Neural cell (in vitro differentiated cells): ENCODE data around the gene GLT6D1. TPM values are rescaled to one million over a fixed set of nuclear protein-coding genes. Genes with fewer than 3 reads are reported as not detected.

Experiments
- H2AFZ ChIP-seq: fragments of 200-600, 300-800 bp; sonication (generic), shearing (Covaris generic); 2 replicates; pipeline ENCODE4 v1.6.0; 2014; ENCODE audit warnings: low read depth, mild to moderate bottlenecking, antibody characterized with exemption, low read length, moderate library complexity
- H3F3A ChIP-seq: fragments of 200-600 bp; shearing (Covaris generic); 2 replicates; pipeline ENCODE4 v1.6.1; 2016; ENCODE audit warnings: mild to moderate bottlenecking, moderate library complexity, mixed read lengths, antibody characterized with exemption, low read length; ENCODE audit not compliant: insufficient read depth, poor library complexity, severe bottlenecking
- H3K27ac ChIP-seq: fragments of 200-600, 300-800 bp; sonication (generic), shearing (Covaris generic); 2 replicates; pipeline ENCODE4 v1.5.1; 2014; ENCODE audit warnings: mild to moderate bottlenecking, low read length, moderate library complexity
- H3K27me3 ChIP-seq: fragments of 300-800, 200-600 bp; sonication (generic), shearing (Covaris generic); 2 replicates; pipeline ENCODE4 v1.6.0; 2014; ENCODE audit warnings: mild to moderate bottlenecking, low read depth, low read length, moderate library complexity; ENCODE audit not compliant: insufficient read depth
- H3K36me3 ChIP-seq: fragments of 300-800, 200-600 bp; sonication (generic), shearing (Covaris generic); 2 replicates; pipeline ENCODE4 v1.5.1; 2014; ENCODE audit warnings: mild to moderate bottlenecking, antibody characterized with exemption, low read length, moderate library complexity; ENCODE audit not compliant: insufficient read depth
- H3K4me2 ChIP-seq: fragments of 300-800, 200-600 bp; sonication (generic), shearing (Covaris generic); 2 replicates; pipeline ENCODE4 v1.6.0; 2014; ENCODE audit warnings: mild to moderate bottlenecking, low read length
- H3K4me3 ChIP-seq: fragments of 300-800, 200-600 bp; sonication (generic), shearing (Covaris generic); 2 replicates; pipeline ENCODE4 v1.5.1; 2014; ENCODE audit warnings: mild to moderate bottlenecking, low read length, moderate library complexity
- H3K79me2 ChIP-seq: fragments of 200-600 bp; shearing (Covaris generic); replicated peaks from 2 replicates; pipeline ENCODE4 v1.6.0; 2014; ENCODE audit warnings: mild to moderate bottlenecking, low read length, moderate library complexity; ENCODE audit not compliant: insufficient read depth
- H3K9ac ChIP-seq: fragments of 300-800, 200-600 bp; sonication (generic), shearing (Covaris generic); 2 replicates; pipeline ENCODE4 v1.6.1; 2016; ENCODE audit warnings: mild to moderate bottlenecking, low read length, mixed read lengths
- H3K9me2 ChIP-seq: fragments of 200-600 bp; shearing (Covaris generic); 2 replicates; pipeline ENCODE4 v1.6.1; 2016; ENCODE audit warnings: mild to moderate bottlenecking, low read length, mixed read lengths; ENCODE audit not compliant: insufficient read depth
- H3K9me3 ChIP-seq: fragments of 200-600, 300-800 bp; sonication (generic), shearing (Covaris generic); 2 replicates; pipeline ENCODE4 v1.6.1; 2016; ENCODE audit warnings: mild to moderate bottlenecking, mixed run types, low read length, moderate library complexity, mixed read lengths
- H4K20me1 ChIP-seq: fragments of 200-600 bp; shearing (Covaris generic); 2 replicates; pipeline ENCODE4 v1.6.1; 2016; ENCODE audit warnings: mild to moderate bottlenecking, mixed run types; ENCODE audit not compliant: insufficient read depth
- EP300 ChIP-seq: fragments of 450-650 bp; conservative IDR thresholded peaks from 2 replicates; pipeline ENCODE4 v1.6.1; 2014; ENCODE audit warnings: antibody characterized with exemption, mild to moderate bottlenecking, moderate library complexity; ENCODE audit not compliant: poor library complexity, severe bottlenecking
- EZH2 ChIP-seq: fragments of 200-600, 300-800 bp; shearing (Covaris generic), sonication (generic); IDR thresholded peaks from 2 replicates; pipeline ENCODE4 v1.6.1; 2014; ENCODE audit warnings: antibody characterized with exemption, low read length, borderline replicate concordance, mild to moderate bottlenecking; ENCODE audit not compliant: insufficient read depth, poor library complexity, severe bottlenecking
- MXI1 ChIP-seq: fragments of 450-650 bp; conservative IDR thresholded peaks from 2 replicates; pipeline ENCODE4 v1.6.1; 2014; ENCODE audit warnings: antibody characterized with exemption, mild to moderate bottlenecking; ENCODE audit not compliant: poor library complexity, severe bottlenecking
- POLR2AphosphoS5 ChIP-seq: IDR thresholded peaks from 2 replicates; pipeline ENCODE4 v1.6.1; 2012
- RAD21 ChIP-seq: fragments of 450-650 bp; conservative IDR thresholded peaks from 2 replicates; pipeline ENCODE4 v1.6.1; 2014; ENCODE audit warnings: antibody characterized with exemption, mild to moderate bottlenecking, moderate library complexity
- SMC3 ChIP-seq: fragments of 450-650 bp; conservative IDR thresholded peaks from 2 replicates; pipeline ENCODE4 v1.6.1; 2014; ENCODE audit warnings: antibody characterized with exemption, mild to moderate bottlenecking, moderate library complexity; ENCODE audit not compliant: poor library complexity
- TAF1 ChIP-seq: IDR thresholded peaks from 2 replicates; pipeline ENCODE4 v1.6.1; 2012; ENCODE audit warnings: low read depth
- polyA plus RNA-seq: library from polyadenylated mRNA; depleted of rRNA; stranded (reverse); fragments of >200 nt; gene quantifications from 2 replicates; pipeline ENCODE4 v1.2.3, GENCODE V29; 2014
- TF ChIP-seq, protein P1 (sequence below): IDR thresholded peaks from 2 replicates; pipeline ENCODE4 v1.6.1; 2012; ENCODE audit warnings: borderline replicate concordance
- TF ChIP-seq, protein P2 (sequence below): fragments of 450-650 bp; IDR thresholded peaks from 2 replicates; pipeline ENCODE4 v1.5.1; 2014; ENCODE audit warnings: antibody characterized with exemption, mild to moderate bottlenecking, moderate library complexity; ENCODE audit not compliant: poor library complexity, severe bottlenecking

GLT6D1 gene
- polyA plus RNA-seq, 1 donor from 2014 or later: not detected

DNA sequence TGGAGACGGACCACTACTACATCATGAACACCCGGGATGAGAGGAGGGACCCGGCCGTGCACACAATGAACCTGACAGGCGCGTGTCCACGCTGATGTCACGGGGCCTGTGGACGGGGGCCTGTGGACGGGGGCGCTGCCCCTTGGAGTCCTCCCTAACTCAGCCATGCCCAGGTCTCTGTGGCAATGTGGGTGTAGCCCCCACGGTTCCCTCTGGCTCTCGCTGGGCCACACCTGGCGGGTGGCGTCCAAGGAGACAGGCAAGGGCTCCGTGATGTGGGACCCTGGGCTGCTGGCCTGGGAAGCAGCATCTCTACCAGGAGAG lies 55.7 kb downstream of the GLT6D1 start:
- H4K20me1 ChIP-seq: no peaks in the 10 kb centered on the region
- H3K27me3 ChIP-seq: peaks cover 5% of the 10 kb centered on the region
- H3K9ac ChIP-seq: no peak overlapping the region
- H3K79me2 ChIP-seq: no peaks in the 10 kb centered on the region
- H3F3A ChIP-seq: no peaks in the 10 kb centered on the region
- H3K4me3 ChIP-seq: no peak overlapping the region
- H3K9me2 ChIP-seq: no peaks in the 10 kb centered on the region
- H3K9me3 ChIP-seq: no peaks in the 10 kb centered on the region
- H3K4me2 ChIP-seq: no peak overlapping the region
- TF ChIP-seq, protein P1, sequence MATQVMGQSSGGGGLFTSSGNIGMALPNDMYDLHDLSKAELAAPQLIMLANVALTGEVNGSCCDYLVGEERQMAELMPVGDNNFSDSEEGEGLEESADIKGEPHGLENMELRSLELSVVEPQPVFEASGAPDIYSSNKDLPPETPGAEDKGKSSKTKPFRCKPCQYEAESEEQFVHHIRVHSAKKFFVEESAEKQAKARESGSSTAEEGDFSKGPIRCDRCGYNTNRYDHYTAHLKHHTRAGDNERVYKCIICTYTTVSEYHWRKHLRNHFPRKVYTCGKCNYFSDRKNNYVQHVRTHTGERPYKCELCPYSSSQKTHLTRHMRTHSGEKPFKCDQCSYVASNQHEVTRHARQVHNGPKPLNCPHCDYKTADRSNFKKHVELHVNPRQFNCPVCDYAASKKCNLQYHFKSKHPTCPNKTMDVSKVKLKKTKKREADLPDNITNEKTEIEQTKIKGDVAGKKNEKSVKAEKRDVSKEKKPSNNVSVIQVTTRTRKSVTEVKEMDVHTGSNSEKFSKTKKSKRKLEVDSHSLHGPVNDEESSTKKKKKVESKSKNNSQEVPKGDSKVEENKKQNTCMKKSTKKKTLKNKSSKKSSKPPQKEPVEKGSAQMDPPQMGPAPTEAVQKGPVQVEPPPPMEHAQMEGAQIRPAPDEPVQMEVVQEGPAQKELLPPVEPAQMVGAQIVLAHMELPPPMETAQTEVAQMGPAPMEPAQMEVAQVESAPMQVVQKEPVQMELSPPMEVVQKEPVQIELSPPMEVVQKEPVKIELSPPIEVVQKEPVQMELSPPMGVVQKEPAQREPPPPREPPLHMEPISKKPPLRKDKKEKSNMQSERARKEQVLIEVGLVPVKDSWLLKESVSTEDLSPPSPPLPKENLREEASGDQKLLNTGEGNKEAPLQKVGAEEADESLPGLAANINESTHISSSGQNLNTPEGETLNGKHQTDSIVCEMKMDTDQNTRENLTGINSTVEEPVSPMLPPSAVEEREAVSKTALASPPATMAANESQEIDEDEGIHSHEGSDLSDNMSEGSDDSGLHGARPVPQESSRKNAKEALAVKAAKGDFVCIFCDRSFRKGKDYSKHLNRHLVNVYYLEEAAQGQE: no peak
- TF ChIP-seq SMC3 (no peak), POLR2AphosphoS5 (no peak), EP300 (no peak), MXI1 (no peak), TAF1 (no peak), EZH2 (no peak), RAD21 (no peak)
- TF ChIP-seq, protein P2, sequence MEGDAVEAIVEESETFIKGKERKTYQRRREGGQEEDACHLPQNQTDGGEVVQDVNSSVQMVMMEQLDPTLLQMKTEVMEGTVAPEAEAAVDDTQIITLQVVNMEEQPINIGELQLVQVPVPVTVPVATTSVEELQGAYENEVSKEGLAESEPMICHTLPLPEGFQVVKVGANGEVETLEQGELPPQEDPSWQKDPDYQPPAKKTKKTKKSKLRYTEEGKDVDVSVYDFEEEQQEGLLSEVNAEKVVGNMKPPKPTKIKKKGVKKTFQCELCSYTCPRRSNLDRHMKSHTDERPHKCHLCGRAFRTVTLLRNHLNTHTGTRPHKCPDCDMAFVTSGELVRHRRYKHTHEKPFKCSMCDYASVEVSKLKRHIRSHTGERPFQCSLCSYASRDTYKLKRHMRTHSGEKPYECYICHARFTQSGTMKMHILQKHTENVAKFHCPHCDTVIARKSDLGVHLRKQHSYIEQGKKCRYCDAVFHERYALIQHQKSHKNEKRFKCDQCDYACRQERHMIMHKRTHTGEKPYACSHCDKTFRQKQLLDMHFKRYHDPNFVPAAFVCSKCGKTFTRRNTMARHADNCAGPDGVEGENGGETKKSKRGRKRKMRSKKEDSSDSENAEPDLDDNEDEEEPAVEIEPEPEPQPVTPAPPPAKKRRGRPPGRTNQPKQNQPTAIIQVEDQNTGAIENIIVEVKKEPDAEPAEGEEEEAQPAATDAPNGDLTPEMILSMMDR: no peak
- H2AFZ ChIP-seq: no peak overlapping the region
- H3K27ac ChIP-seq: no peak overlapping the region
- H3K36me3 ChIP-seq: no peaks in the 10 kb centered on the region

DNA sequence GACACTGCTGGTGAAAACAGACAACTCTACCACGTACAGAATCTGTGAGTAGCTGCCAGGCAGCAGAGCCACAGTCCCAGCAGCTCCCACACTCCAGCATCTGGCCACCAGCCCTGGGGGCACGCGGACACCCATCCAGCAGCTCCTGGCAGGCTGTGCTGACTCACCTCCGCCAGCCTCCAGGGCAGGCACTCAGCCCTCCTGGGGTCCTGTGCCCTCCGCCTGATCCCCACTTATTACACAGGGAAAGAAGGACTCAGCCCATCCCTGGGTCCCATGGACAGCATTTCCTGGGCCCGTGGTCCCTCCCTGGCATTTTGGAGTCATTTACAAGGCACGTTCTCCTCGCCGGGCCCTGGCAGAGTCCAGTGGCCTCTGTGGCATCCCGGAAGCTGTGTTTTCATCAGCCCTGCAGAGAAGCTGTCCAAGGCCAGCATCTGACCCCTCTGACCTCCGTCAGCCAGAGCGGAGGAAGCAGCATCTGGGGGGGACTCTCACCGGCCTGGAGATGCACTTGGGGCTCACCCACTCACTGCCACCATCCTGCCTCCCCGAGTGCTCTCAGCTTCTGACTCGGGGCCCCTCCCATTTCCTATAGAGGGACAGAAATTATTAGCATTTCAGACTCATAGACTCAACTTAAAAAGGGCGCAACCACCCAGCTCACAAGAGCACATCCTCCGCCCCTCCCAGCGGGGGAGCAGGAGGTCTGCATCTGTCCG lies 56.2 kb downstream of the GLT6D1 start:
- Histone ChIP-seq H3K27ac (no peak overlapping the region), H2AFZ (no peak overlapping the region), H3K27me3 (peaks cover 5% of the 10 kb centered on the region), H3K4me2 (no peak overlapping the region), H3F3A (no peaks in the 10 kb centered on the region), H3K36me3 (no peaks in the 10 kb centered on the region), H3K79me2 (no peaks in the 10 kb centered on the region), H3K9me3 (no peaks in the 10 kb centered on the region), H3K9ac (no peak overlapping the region), H3K4me3 (no peak overlapping the region), H3K9me2 (no peaks in the 10 kb centered on the region), H4K20me1 (no peaks in the 10 kb centered on the region)
- TF ChIP-seq, protein P2: no peak
- TF ChIP-seq TAF1 (no peak), MXI1 (no peak), RAD21 (no peak), EP300 (no peak), SMC3 (no peak), POLR2AphosphoS5 (no peak), EZH2 (no peak)
- TF ChIP-seq, protein P1: no peak
